NCI-H1092 treated with DMSO at 0.1 percent for 48 hours (cell line): ENCODE measurements around the gene SH2D7.
A peak's percentile ranks its signal among the peaks of the same experiment; 100 is the strongest.

Experiments
- DNase-seq: peaks from one replicate; lab custom pipeline; 2025; lab: John Stamatoyannopoulos, UW

Gene SH2D7

GRCh38 chr15:78104566-78105475 lies 12.5 kb downstream of the SH2D7 start:
- DNase-seq = no peak

- no peak for DNase-seq
These were observed 13.3 kb downstream of the SH2D7 start for GRCh38 chr15:78105476-78106241.

- DNase-seq = no peak
These were observed 15.1 kb downstream of the SH2D7 start for GRCh38 chr15:78107471-78107870.

- peak; percentile 42 for DNase-seq
These were observed 16.1 kb downstream of the SH2D7 start for GRCh38 chr15:78108300-78109084.

- no peak for DNase-seq
These were observed 16.8 kb downstream of the SH2D7 start for GRCh38 chr15:78109156-78109555.

- DNase-seq = no peak
These were observed 17.7 kb downstream of the SH2D7 start for GRCh38 chr15:78110096-78110495.

- DNase-seq = no peak
These were observed 18.6 kb downstream of the SH2D7 start for GRCh38 chr15:78110916-78111475.

GRCh38 chr15:78111788-78112187 lies 19.4 kb downstream of the SH2D7 start:
- no peak for DNase-seq

- DNase-seq = no peak
These were observed 20.2 kb downstream of the SH2D7 start for GRCh38 chr15:78112551-78112950.

- DNase-seq = no peak
These were observed 28.2 kb downstream of the SH2D7 start for GRCh38 chr15:78120523-78120922.

- DNase-seq = no peak
These were observed 32.9 kb downstream of the SH2D7 start for GRCh38 chr15:78125267-78125666.

- DNase-seq = peak; percentile 10
These were observed 35.5 kb downstream of the SH2D7 start for GRCh38 chr15:78127882-78128281.

GRCh38 chr15:78129077-78129750 lies 36.9 kb downstream of the SH2D7 start:
- peak; percentile 72 for DNase-seq

- no peak for DNase-seq
These were observed 37.5 kb downstream of the SH2D7 start for GRCh38 chr15:78129751-78130287.

- DNase-seq = peak; percentile 8
These were observed 38.3 kb downstream of the SH2D7 start for GRCh38 chr15:78130466-78131294.

- peak; percentile 67 for DNase-seq
These were observed 39.1 kb downstream of the SH2D7 start, which contains the start of gene CIB2 for GRCh38 chr15:78131295-78132061. TSS of gene CIB2 (minus strand) at chr15:78131445. CDS start at chr15:78131215, 230 bp downstream.

GRCh38 chr15:78133801-78134200 lies 41.4 kb downstream of the SH2D7 start:
- no peak for DNase-seq

- DNase-seq = no peak
These were observed 47.2 kb downstream of the SH2D7 start for GRCh38 chr15:78139578-78139977.

GRCh38 chr15:78140292-78140691 lies 47.9 kb downstream of the SH2D7 start:
- DNase-seq = no peak
